K562 (cell line): ENCODE results near the gene MAGI1. TPM values are rescaled to one million over a fixed set of nuclear protein-coding genes. Genes with fewer than 3 reads are reported as not detected.

Experiments
- ATAC-seq: fragments of 200-7000 bp; cut with Tn5 transposase; 3 replicates; pipeline ENCODE4 v1.9.1; 2020; ENCODE audit warnings: moderate library complexity
- BruUV-seq: library from RNA; stranded (reverse); fragments of 400-500 nt; replicated peaks from 2 replicates; lab custom pipeline; 2021; lab: Mats Ljungman, UMichigan
- CTCF ChIA-PET: fragments of 300-600 bp; formaldehyde crosslinking; extraction: SDS; loops from one replicate; lab custom pipeline; 2021; ENCODE audit warnings: low intra/inter-chr PET ratio; lab: Yijun Ruan, JAX
- POLR2A ChIA-PET: fragments of 300-600, 350-650 bp; sonication (Branson Sonifier 250); formaldehyde crosslinking; extraction: SDS; loops from one replicate; lab custom pipeline; 2021; ENCODE audit warnings: antibody characterized with exemption, inconsistent platforms; lab: Yijun Ruan, JAX
- DNase-seq, 4 experiments: peaks; one replicate each; pipeline versions ENCODE4 v3.0.0 to v3.0.0-alpha.2; 2011 to 2018; ENCODE audit warnings: low spot score in 3 of 4, mixed read lengths in 3 of 4; ENCODE audit errors: extremely low read depth in 1 of 4
- FAIRE-seq: peaks from 2 replicates; lab custom pipeline; 2011; peaks lifted over from hg19 to GRCh38; lab: Jason Lieb, UNC
- H2AFZ ChIP-seq: 2 replicates; pipeline ENCODE4 v1.6.0; 2011; ENCODE audit warnings: low read depth, low read length, control low read depth, inconsistent platforms
- H3K27ac ChIP-seq: fragments of 200-600 bp; 3 replicates; pipeline ENCODE4 v1.8.0; 2011; ENCODE audit warnings: low read depth, mild to moderate bottlenecking, control low read depth, inconsistent platforms, low read length, moderate library complexity, mixed read lengths; ENCODE audit errors: extremely low read depth
- H3K27me3 ChIP-seq, 2 experiments: fragments of 300-600 bp in 1 of 2; 2 replicates in 1 of 2; 3 replicates in 1 of 2; pipeline versions ENCODE4 v1.6.0 to v1.8.0; 2011; ENCODE audit warnings: inconsistent platforms in 2 of 2, low read length in 2 of 2, mild to moderate bottlenecking in 1 of 2, mixed read lengths in 1 of 2, moderate library complexity in 1 of 2; ENCODE audit not compliant: control insufficient read depth in 2 of 2, insufficient read depth in 2 of 2
- H3K36me3 ChIP-seq: fragments of 300-600 bp; 3 replicates; pipeline ENCODE4 v1.8.0; 2011; ENCODE audit warnings: mild to moderate bottlenecking, low read length, inconsistent platforms; ENCODE audit not compliant: control insufficient read depth, insufficient read depth
- H3K4me1 ChIP-seq, 2 experiments: fragments of 200-600 bp in 1 of 2; replicated peaks in 1 of 2; 2 replicates in 1 of 2; 3 replicates in 1 of 2; pipeline versions ENCODE4 v1.5.1 to v1.8.0; 2011; ENCODE audit warnings: inconsistent platforms in 2 of 2, low read length in 2 of 2, mild to moderate bottlenecking in 1 of 2, mixed read lengths in 1 of 2, moderate library complexity in 1 of 2; ENCODE audit not compliant: control insufficient read depth in 2 of 2, insufficient read depth in 2 of 2
- H3K4me2 ChIP-seq: 2 replicates; pipeline ENCODE4 v1.6.1; 2011; ENCODE audit warnings: low read length, control low read depth, inconsistent platforms, mixed read lengths; ENCODE audit not compliant: insufficient read depth
- H3K4me3 ChIP-seq: fragments of 200-600 bp; sonication (generic), shearing (Covaris generic); 2 replicates; pipeline ENCODE4 v1.5.1; 2016; ENCODE audit warnings: control low read depth, inconsistent platforms
- H3K79me2 ChIP-seq: fragments of 200-600 bp; 3 replicates; pipeline ENCODE4 v1.8.0; 2011; ENCODE audit warnings: low read length, inconsistent platforms; ENCODE audit not compliant: control insufficient read depth, insufficient read depth
- H3K9ac ChIP-seq, 2 experiments: 2 replicates each; pipeline versions ENCODE4 v1.6.0 to v1.6.1; 2011; ENCODE audit warnings: low read depth in 2 of 2, low read length in 2 of 2, control low read depth in 1 of 2, inconsistent platforms in 1 of 2, mild to moderate bottlenecking in 1 of 2, mixed read lengths in 1 of 2; ENCODE audit not compliant: insufficient read depth in 1 of 2
- H3K9me1 ChIP-seq: one replicate; pipeline ENCODE4 v1.6.0; 2011; ENCODE audit warnings: inconsistent platforms, mild to moderate bottlenecking, low read length, moderate library complexity; ENCODE audit not compliant: control insufficient read depth, insufficient read depth
- H3K9me3 ChIP-seq: replicated peaks from 2 replicates; pipeline ENCODE4 v1.5.1; 2011; ENCODE audit warnings: low read depth, low read length, inconsistent platforms; ENCODE audit not compliant: control insufficient read depth, insufficient read depth
- H4K20me1 ChIP-seq: replicated peaks from 2 replicates; pipeline ENCODE4 v1.6.1; 2011; ENCODE audit warnings: low read length, inconsistent platforms, mixed read lengths; ENCODE audit not compliant: control insufficient read depth, insufficient read depth
- ATF7 ChIP-seq: fragments of 450-650 bp; IDR thresholded peaks from 2 replicates; pipeline ENCODE4 v1.7.1; 2014; ENCODE audit warnings: mild to moderate bottlenecking, moderate library complexity
- BCOR ChIP-seq: fragments of 450-650 bp; IDR thresholded peaks from 2 replicates; pipeline ENCODE4 v1.6.1; 2016
- CREB3 ChIP-seq: fragments of 450-650 bp; conservative IDR thresholded peaks from 2 replicates; pipeline ENCODE4 v1.6.1; 2016; ENCODE audit warnings: missing genetic modification characterization, low read depth, mild to moderate bottlenecking, missing compliant biosample characterization, moderate library complexity
- EP300 ChIP-seq: IDR thresholded peaks from 2 replicates; pipeline ENCODE4 v1.6.1; 2012; ENCODE audit warnings: low read length, improper control_type of control experiment
- ETV5 ChIP-seq: sonication (generic); formaldehyde crosslinking; IDR thresholded peaks from 2 replicates; pipeline ENCODE4 v1.4.0; 2020; ENCODE audit warnings: low read depth, mild to moderate bottlenecking, missing genetic modification reagents
- GATAD2A ChIP-seq: fragments of 450-650 bp; IDR thresholded peaks from 2 replicates; pipeline ENCODE4 v1.6.1; 2017
- HEY1 ChIP-seq: fragments of 250-450 bp; sonication (Bioruptor Pico); IDR thresholded peaks from 2 replicates; pipeline ENCODE4 v1.5.0; 2020; ENCODE audit warnings: mild to moderate bottlenecking, moderate library complexity, borderline replicate concordance
- NFYB ChIP-seq: IDR thresholded peaks from 2 replicates; pipeline ENCODE4 v1.6.1; 2011; ENCODE audit warnings: mild to moderate bottlenecking, moderate library complexity; ENCODE audit not compliant: insufficient read length; ENCODE audit errors: extremely low read depth
- RUNX1 ChIP-seq: sonication (generic); IDR thresholded peaks from 2 replicates; pipeline ENCODE4 v1.6.1; 2016; ENCODE audit warnings: antibody characterized with exemption, low read depth
- SIX5 ChIP-seq, 2 experiments: IDR thresholded peaks; 2 replicates each; pipeline ENCODE4 v1.6.1; 2011; ENCODE audit warnings: low read length in 2 of 2, borderline replicate concordance in 1 of 2, low read depth in 1 of 2, mild to moderate bottlenecking in 1 of 2, moderate library complexity in 1 of 2; ENCODE audit not compliant: insufficient read depth in 1 of 2
- U2AF1 ChIP-seq: fragments of 200-400 bp; formaldehyde crosslinking; optimal IDR thresholded peaks from 2 replicates; pipeline ENCODE3; 2017; ENCODE audit warnings: mild to moderate bottlenecking, low read depth, low read length, moderate library complexity
- ZBTB7A ChIP-seq: IDR thresholded peaks from 2 replicates; pipeline ENCODE4 v1.6.1; 2011; ENCODE audit warnings: low read depth, mild to moderate bottlenecking, low read length, moderate library complexity, borderline replicate concordance; ENCODE audit not compliant: control insufficient read depth
- ZNF76 ChIP-seq: fragments of 250-450 bp; sonication (Bioruptor Pico); IDR thresholded peaks from 2 replicates; pipeline ENCODE4 v1.4.0; 2020; ENCODE audit warnings: mild to moderate bottlenecking, moderate library complexity, borderline replicate concordance
- WGBS: fragments of 100-300 bp; shearing (Covaris generic); methylation state at CpG from one replicate; pipeline ENCODE4 v1.1.6; 2016; ENCODE audit warnings: low coverage, mixed read lengths; ENCODE audit not compliant: insufficient coverage; ENCODE audit errors: missing lambda C conversion rate; 5-methylcytosine and 5-hydroxymethylcytosine counted together
- in situ Hi-C: fragments of 300-500 bp; cut with MboI; formaldehyde crosslinking; loops from 4 replicates; pipeline ENCODE4 v1.15.0; 2018; ENCODE audit warnings: inconsistent platforms, mixed read lengths
- intact Hi-C: fragments of 100-400 bp; cut with micrococcal nuclease; formaldehyde crosslinking; loops from 2 replicates; pipeline ENCODE4 v1.14.2; 2022
- polyA plus RNA-seq, 8 experiments: library from polyadenylated mRNA; depleted of rRNA in 4 of 8; stranded (reverse) in 5 of 8; unstranded in 3 of 8; fragments of >200 nt; fragmentation: Nextera tagmentation in 2 of 8; fragmentation: Illumina TruSeq in 1 of 8; extraction: Ambion mirVana in 2 of 8; extraction: Trizol in 1 of 8; gene quantifications; 2 replicates each; pipeline versions ENCODE4 v1.2.1 to v1.2.3, GENCODE V29; 2011 to 2014; ENCODE audit warnings: inconsistent platforms in 1 of 8, missing spikeins in 1 of 8
- total RNA-seq, 7 experiments: library from RNA; depleted of rRNA in 6 of 7; stranded (reverse); fragments of >200 nt in 6 of 7; fragmentation: Illumina TruSeq in 2 of 7; extraction: Trizol in 2 of 7; gene quantifications; 2 replicates each; pipeline versions ENCODE4 v1.2.1 to v1.2.3, GENCODE V29; 2011 to 2021; ENCODE audit warnings: low replicate concordance in 1 of 7
- TF ChIP-seq, protein P1 (sequence below): fragments of 250-450 bp; sonication (Bioruptor Pico); IDR thresholded peaks from 2 replicates; pipeline ENCODE4 v1.5.0; 2020; ENCODE audit warnings: mild to moderate bottlenecking, borderline replicate concordance

MAGI1 gene
- total and polyA plus RNA-seq, 9 of the 15 experiments (the other 6 are each of a cell fraction or from before 2014, with no cell fraction given), result 7.8 to 59.4 (median 43.2) TPM

GRCh38 chr3:65824166-65824565 lies 214.6 kb downstream of the MAGI1 start:
- intact Hi-C loops (no loop called here), in situ Hi-C loops (no loop called here)
- WGBS, result 4% methylated on average over 5 of the region's 5 CpGs
- H3K9me3 ChIP-seq, result no peaks in the 10 kb centered on the region
- no peak overlapping the region for H3K4me3 ChIP-seq
- no TSS peak for BruUV-seq
- H4K20me1 ChIP-seq, result no peaks in the 10 kb centered on the region
- no peak overlapping the region for H3K9ac ChIP-seq
- H3K27ac ChIP-seq, result no peak overlapping the region
- no peaks in the 10 kb centered on the region for H3K36me3 ChIP-seq
- H3K79me2 ChIP-seq, result no peaks in the 10 kb centered on the region
- H3K4me2 ChIP-seq, result no peak overlapping the region
- ATAC-seq, result no peak
- H2AFZ ChIP-seq, result no peak overlapping the region
- no peak for DNase-seq
- no peak for TF ChIP-seq GATAD2A
- no peak for TF ChIP-seq SIX5 (IDR thresholded peaks at IDR 0.05; ENCODE audit: borderline replicate concordance in 1 of 2, insufficient read depth in 1 of 2, low read depth in 1 of 2, low read length in 2 of 2)
- TF ChIP-seq CREB3, result no peak
- TF ChIP-seq, protein P1, sequence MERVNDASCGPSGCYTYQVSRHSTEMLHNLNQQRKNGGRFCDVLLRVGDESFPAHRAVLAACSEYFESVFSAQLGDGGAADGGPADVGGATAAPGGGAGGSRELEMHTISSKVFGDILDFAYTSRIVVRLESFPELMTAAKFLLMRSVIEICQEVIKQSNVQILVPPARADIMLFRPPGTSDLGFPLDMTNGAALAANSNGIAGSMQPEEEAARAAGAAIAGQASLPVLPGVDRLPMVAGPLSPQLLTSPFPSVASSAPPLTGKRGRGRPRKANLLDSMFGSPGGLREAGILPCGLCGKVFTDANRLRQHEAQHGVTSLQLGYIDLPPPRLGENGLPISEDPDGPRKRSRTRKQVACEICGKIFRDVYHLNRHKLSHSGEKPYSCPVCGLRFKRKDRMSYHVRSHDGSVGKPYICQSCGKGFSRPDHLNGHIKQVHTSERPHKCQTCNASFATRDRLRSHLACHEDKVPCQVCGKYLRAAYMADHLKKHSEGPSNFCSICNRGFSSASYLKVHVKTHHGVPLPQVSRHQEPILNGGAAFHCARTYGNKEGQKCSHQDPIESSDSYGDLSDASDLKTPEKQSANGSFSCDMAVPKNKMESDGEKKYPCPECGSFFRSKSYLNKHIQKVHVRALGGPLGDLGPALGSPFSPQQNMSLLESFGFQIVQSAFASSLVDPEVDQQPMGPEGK (CRISPR knock-in tag), result no peak
- TF ChIP-seq NFYB, result no peak
- no peak for TF ChIP-seq HEY1 (CRISPR knock-in tag)
- TF ChIP-seq BCOR, result no peak
- no peak for TF ChIP-seq ZBTB7A
- no peak for TF ChIP-seq U2AF1
- no peak for TF ChIP-seq EP300
- no peak for TF ChIP-seq ATF7
- no peak for TF ChIP-seq ZNF76
- TF ChIP-seq RUNX1, result no peak
- TF ChIP-seq ETV5 (CRISPR knock-in tag), result no peak
- H3K4me1 ChIP-seq, result no peaks in the 10 kb centered on the region
- no peak for FAIRE-seq
- POLR2A ChIA-PET, result interaction anchor here (1.8 kb wide), 1 partner anchor 10 kb away, joined by 4 read pairs; no protein-coding TSS in a partner anchor
- no peaks in the 10 kb centered on the region for H3K9me1 ChIP-seq
- CTCF ChIA-PET, result no interaction called here
- H3K27me3 ChIP-seq, result no peaks in the 10 kb centered on the region
